Measurements from ENCODE around the gene BAG3. TPM values are rescaled to one million over a fixed set of nuclear protein-coding genes. Genes with fewer than 3 reads are reported as not detected.

The BAG3 gene
- total RNA-seq, 1 donor from 2014 or later = 88.0 TPM

- Histone ChIP-seq H3K36me3 (no peaks in the 10 kb centered on the region), H3K27ac (no peak overlapping the region), H3K4me1 (no peaks in the 10 kb centered on the region), H3K9me3 (peaks cover 0 to 15% of the 10 kb centered on the region in 2 donors), H3K4me3 (no peak overlapping the region), H3K27me3 (no peaks in the 10 kb centered on the region)
- no peak for DNase-seq (ENCODE audit: low spot score in 2 of 2)
- no peak for TF ChIP-seq CTCF (IDR thresholded peaks at IDR 0.05)
- intact Hi-C loops (cut with DNase I) = no loop called here
Measured at GRCh38 chr10:119642556-119643111, 8.5 kb upstream of the BAG3 start.

- intact Hi-C loops (cut with DNase I) = loop anchor here (2.0 kb wide), 1 partner anchor 19 kb away; no protein-coding TSS in a partner anchor
- DNase-seq (ENCODE audit: low spot score in 2 of 2) = no peak
- H3K27me3 ChIP-seq = no peaks in the 10 kb centered on the region
- H3K9me3 ChIP-seq = peaks cover 0 to 15% of the 10 kb centered on the region in 2 donors
- no peak for TF ChIP-seq CTCF (IDR thresholded peaks at IDR 0.05)
- no peaks in the 10 kb centered on the region for H3K4me1 ChIP-seq
- H3K4me3 ChIP-seq = no peak overlapping the region
- no peaks in the 10 kb centered on the region for H3K36me3 ChIP-seq
- no peak overlapping the region for H3K27ac ChIP-seq
Measured at GRCh38 chr10:119643306-119644204, 7.6 kb upstream of the BAG3 start.

- Histone ChIP-seq H3K36me3 (no peaks in the 10 kb centered on the region), H3K27me3 (no peaks in the 10 kb centered on the region), H3K4me1 (no peaks in the 10 kb centered on the region), H3K9me3 (peaks cover 0 to 15% of the 10 kb centered on the region in 2 donors), H3K27ac (no peak overlapping the region), H3K4me3 (no peak overlapping the region)
- no peak for TF ChIP-seq CTCF (IDR thresholded peaks at IDR 0.05)
- DNase-seq (ENCODE audit: low spot score in 2 of 2) = no peak
- intact Hi-C loops (cut with DNase I) = loop anchor here (2.0 kb wide), 1 partner anchor 20 kb away; no protein-coding TSS in a partner anchor
Measured at GRCh38 chr10:119644205-119644814, 6.9 kb upstream of the BAG3 start.

GRCh38 chr10:119644994-119645393 is 6.2 kb upstream of the BAG3 start:
- Histone ChIP-seq H3K27me3 (no peaks in the 10 kb centered on the region), H3K4me1 (no peaks in the 10 kb centered on the region), H3K9me3 (peaks cover 0 to 15% of the 10 kb centered on the region in 2 donors), H3K27ac (no peak overlapping the region), H3K36me3 (no peaks in the 10 kb centered on the region), H3K4me3 (no peak overlapping the region)
- no peak for DNase-seq (ENCODE audit: low spot score in 2 of 2)
- intact Hi-C loops (cut with DNase I) = loop anchor here (2.0 kb wide), 1 partner anchor 20 kb away; no protein-coding TSS in a partner anchor
- no peak for TF ChIP-seq CTCF (IDR thresholded peaks at IDR 0.05)

- H3K9me3 ChIP-seq = peaks cover 0 to 7% of the 10 kb centered on the region in 2 donors
- intact Hi-C loops (cut with DNase I) = loop anchor here (2.0 to 10.0 kb wide), 8 partner anchors 29 to 895 kb away; partner anchors contain the start of genes CACUL1, GRK5, MCMBP and PRDX3
- H3K27ac ChIP-seq = peak overlapping the region; percentile 99
- peaks cover 0 to 16% of the 10 kb centered on the region in 2 donors for H3K4me1 ChIP-seq
- TF ChIP-seq CTCF (IDR thresholded peaks at IDR 0.05) = no peak
- DNase-seq (ENCODE audit: low spot score in 2 of 2) = no peak
- H3K36me3 ChIP-seq = no peaks in the 10 kb centered on the region
- no peak overlapping the region for H3K4me3 ChIP-seq
- no peaks in the 10 kb centered on the region for H3K27me3 ChIP-seq
Measured at GRCh38 chr10:119650062-119650461, 1.1 kb upstream of the BAG3 start.

Data from ascending aorta (tissue), 2 donors.